OCI-LY7 (cell line): ENCODE measurements around the gene DNAJC5G. TPM values are rescaled to one million over a fixed set of nuclear protein-coding genes. Genes with fewer than 3 reads are reported as not detected.

Experiments
- BruUV-seq: library from RNA; stranded (reverse); fragments of 400-500 nt; replicated peaks from 2 replicates; lab custom pipeline; 2021; lab: Mats Ljungman, UMichigan
- CTCF ChIA-PET: fragments of 300-600 bp; sonication (Branson Sonifier 250); formaldehyde crosslinking; loops from one replicate; lab custom pipeline; 2022; ENCODE audit warnings: antibody characterized with exemption; ENCODE audit not compliant: unreplicated experiment; lab: Charles Lee
- POLR2A ChIA-PET: fragments of 300-600 bp; sonication (Branson Sonifier 250); formaldehyde crosslinking; loops from one replicate; lab custom pipeline; 2022; ENCODE audit warnings: antibody characterized with exemption; lab: Charles Lee
- DNase-seq: peaks from one replicate; pipeline ENCODE4 v3.0.0-alpha.2; 2015; ENCODE audit warnings: low spot score
- H2AFZ ChIP-seq: fragments of 200-600 bp; sonication (generic), shearing (Covaris generic); 2 replicates; pipeline ENCODE4 v1.6.1; 2014; ENCODE audit warnings: mild to moderate bottlenecking, antibody characterized with exemption, low read length, moderate library complexity
- H3K27ac ChIP-seq: fragments of 200-600 bp; sonication (generic); 2 replicates; pipeline ENCODE4 v1.5.1; 2014; ENCODE audit warnings: mixed run types, low read depth, mild to moderate bottlenecking, moderate library complexity, low read length, inconsistent platforms; ENCODE audit not compliant: poor library complexity, severe bottlenecking
- H3K36me3 ChIP-seq: fragments of 200-600 bp; sonication (generic); 2 replicates; pipeline ENCODE4 v1.6.1; 2014; ENCODE audit warnings: mild to moderate bottlenecking, antibody characterized with exemption, low read length, moderate library complexity, mixed read lengths; ENCODE audit not compliant: insufficient read depth
- H3K4me1 ChIP-seq: fragments of 200-600 bp; sonication (generic); 2 replicates; pipeline ENCODE4 v1.5.1; 2014; ENCODE audit warnings: mild to moderate bottlenecking, low read length; ENCODE audit not compliant: insufficient read depth, poor library complexity, severe bottlenecking
- H3K4me2 ChIP-seq: fragments of 200-600 bp; sonication (generic); 2 replicates; pipeline ENCODE4 v1.6.1; 2014; ENCODE audit warnings: mild to moderate bottlenecking, low read length
- H3K4me3 ChIP-seq: fragments of 200-600 bp; sonication (generic); 2 replicates; pipeline ENCODE4 v1.5.1; 2014; ENCODE audit warnings: mild to moderate bottlenecking, low read depth, low read length; ENCODE audit not compliant: poor library complexity, severe bottlenecking
- H3K79me2 ChIP-seq: fragments of 200-600 bp; sonication (generic); 2 replicates; pipeline ENCODE4 v1.6.1; 2016; ENCODE audit warnings: low read depth, mild to moderate bottlenecking, low read length, moderate library complexity, mixed read lengths; ENCODE audit not compliant: insufficient read depth
- H3K9me2 ChIP-seq: fragments of 200-600 bp; sonication (generic); 2 replicates; pipeline ENCODE4 v1.6.1; 2016; ENCODE audit warnings: mild to moderate bottlenecking, low read length, mixed read lengths; ENCODE audit not compliant: insufficient read depth
- H3K9me3 ChIP-seq: fragments of 200-600 bp; sonication (generic); 2 replicates; pipeline ENCODE4 v1.6.1; 2014; ENCODE audit warnings: mild to moderate bottlenecking, mixed run types, low read length, mixed read lengths
- H4K20me1 ChIP-seq: fragments of 200-600 bp; sonication (generic); 2 replicates; pipeline ENCODE4 v1.6.1; 2014; ENCODE audit warnings: mild to moderate bottlenecking, antibody characterized with exemption, low read length, moderate library complexity, mixed read lengths; ENCODE audit not compliant: insufficient read depth
- EZH2phosphoT487 ChIP-seq: fragments of 200-600 bp; sonication (generic); IDR thresholded peaks from 2 replicates; pipeline ENCODE4 v1.6.1; 2018; ENCODE audit warnings: low read depth, borderline replicate concordance, mild to moderate bottlenecking, mixed run types, antibody characterized with exemption, low read length, moderate library complexity, mixed read lengths
- intact Hi-C: fragments of 100-400 bp; cut with micrococcal nuclease; formaldehyde crosslinking; loops from one replicate; pipeline ENCODE4 v1.10.0; 2022; ENCODE audit not compliant: unreplicated experiment
- total RNA-seq, 2 experiments: library from RNA; depleted of rRNA in 1 of 2; stranded (reverse); fragments of >200 nt in 1 of 2; shearing (Covaris generic) in 1 of 2; gene quantifications; 2 replicates each; pipeline ENCODE4 v1.2.3, GENCODE V29; 2014 to 2022
- TF ChIP-seq, protein P1 (sequence below): fragments of 200-600 bp; sonication (generic); conservative IDR thresholded peaks from 2 replicates; pipeline ENCODE4 v1.5.1; 2014; ENCODE audit warnings: mild to moderate bottlenecking, antibody characterized with exemption, low read length, moderate library complexity, mixed read lengths

Gene DNAJC5G
- total RNA-seq, 2 experiments from 2014 or later = 4.7 to 18.2 TPM

DNA sequence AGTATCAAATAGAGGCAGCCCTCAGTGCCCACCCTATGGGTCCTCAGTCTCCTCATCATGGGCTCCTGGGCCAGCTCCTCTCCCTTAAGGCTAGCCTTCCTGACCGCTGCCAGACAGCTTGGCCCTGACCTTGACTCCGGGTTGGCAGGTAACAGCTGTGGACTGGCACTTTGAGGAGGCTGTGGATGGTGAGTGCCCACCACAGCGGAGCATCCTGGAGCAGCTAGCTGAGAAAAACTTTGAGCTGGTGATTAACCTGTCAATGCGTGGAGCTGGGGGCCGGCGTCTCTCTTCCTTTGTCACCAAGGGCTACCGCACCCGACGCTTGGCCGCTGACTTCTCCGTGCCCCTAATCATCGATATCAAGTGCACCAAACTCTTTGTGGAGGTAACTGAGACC is 39.1 kb upstream of the DNAJC5G start:
- TF ChIP-seq, protein P1, sequence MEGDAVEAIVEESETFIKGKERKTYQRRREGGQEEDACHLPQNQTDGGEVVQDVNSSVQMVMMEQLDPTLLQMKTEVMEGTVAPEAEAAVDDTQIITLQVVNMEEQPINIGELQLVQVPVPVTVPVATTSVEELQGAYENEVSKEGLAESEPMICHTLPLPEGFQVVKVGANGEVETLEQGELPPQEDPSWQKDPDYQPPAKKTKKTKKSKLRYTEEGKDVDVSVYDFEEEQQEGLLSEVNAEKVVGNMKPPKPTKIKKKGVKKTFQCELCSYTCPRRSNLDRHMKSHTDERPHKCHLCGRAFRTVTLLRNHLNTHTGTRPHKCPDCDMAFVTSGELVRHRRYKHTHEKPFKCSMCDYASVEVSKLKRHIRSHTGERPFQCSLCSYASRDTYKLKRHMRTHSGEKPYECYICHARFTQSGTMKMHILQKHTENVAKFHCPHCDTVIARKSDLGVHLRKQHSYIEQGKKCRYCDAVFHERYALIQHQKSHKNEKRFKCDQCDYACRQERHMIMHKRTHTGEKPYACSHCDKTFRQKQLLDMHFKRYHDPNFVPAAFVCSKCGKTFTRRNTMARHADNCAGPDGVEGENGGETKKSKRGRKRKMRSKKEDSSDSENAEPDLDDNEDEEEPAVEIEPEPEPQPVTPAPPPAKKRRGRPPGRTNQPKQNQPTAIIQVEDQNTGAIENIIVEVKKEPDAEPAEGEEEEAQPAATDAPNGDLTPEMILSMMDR = no peak
- no peak for TF ChIP-seq EZH2phosphoT487
- H3K9me2 ChIP-seq = no peaks in the 10 kb centered on the region
- no peaks in the 10 kb centered on the region for H3K79me2 ChIP-seq
- no peaks in the 10 kb centered on the region for H3K9me3 ChIP-seq
- no peak overlapping the region for H2AFZ ChIP-seq
- ChIA-PET POLR2A (interaction anchor here (0.6 to 1.0 kb wide), 4 partner anchors 12 to 102 kb away, joined by 3 read pairs; partner anchors contain the start of gene PREB), CTCF (no interaction called here)
- no TSS peak for BruUV-seq
- H3K4me3 ChIP-seq = no peak overlapping the region
- DNase-seq = no peak
- peaks cover 100% of the 10 kb centered on the region for H3K36me3 ChIP-seq
- intact Hi-C loops = no loop called here
- no peak overlapping the region for H3K27ac ChIP-seq
- H4K20me1 ChIP-seq = no peaks in the 10 kb centered on the region
- H3K4me1 ChIP-seq = no peaks in the 10 kb centered on the region
- H3K4me2 ChIP-seq = no peak overlapping the region

DNA sequence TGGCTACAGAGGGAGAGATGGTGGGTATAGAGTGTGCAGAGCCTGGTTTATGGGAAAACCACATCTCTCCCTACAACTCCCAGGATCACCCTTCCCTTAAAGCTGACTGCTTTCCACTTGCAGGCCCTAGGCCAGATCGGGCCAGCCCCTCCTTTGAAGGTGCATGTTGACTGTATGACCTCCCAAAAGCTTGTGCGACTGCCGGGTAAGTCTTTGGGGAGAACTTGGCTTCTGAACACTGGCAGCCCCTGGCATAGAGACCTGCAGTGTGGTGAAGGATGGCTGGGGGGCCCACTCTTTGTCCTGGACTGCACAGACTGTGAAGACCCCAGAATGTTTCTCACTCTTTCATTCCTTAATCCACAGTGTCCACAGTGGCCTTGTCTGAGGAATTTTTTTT is 38.6 kb upstream of the DNAJC5G start:
- ChIA-PET POLR2A (interaction anchor here (0.8 kb wide), 1 partner anchor 17 kb away, joined by 3 read pairs; no protein-coding TSS in a partner anchor), CTCF (no interaction called here)
- no TSS peak for BruUV-seq

DNA sequence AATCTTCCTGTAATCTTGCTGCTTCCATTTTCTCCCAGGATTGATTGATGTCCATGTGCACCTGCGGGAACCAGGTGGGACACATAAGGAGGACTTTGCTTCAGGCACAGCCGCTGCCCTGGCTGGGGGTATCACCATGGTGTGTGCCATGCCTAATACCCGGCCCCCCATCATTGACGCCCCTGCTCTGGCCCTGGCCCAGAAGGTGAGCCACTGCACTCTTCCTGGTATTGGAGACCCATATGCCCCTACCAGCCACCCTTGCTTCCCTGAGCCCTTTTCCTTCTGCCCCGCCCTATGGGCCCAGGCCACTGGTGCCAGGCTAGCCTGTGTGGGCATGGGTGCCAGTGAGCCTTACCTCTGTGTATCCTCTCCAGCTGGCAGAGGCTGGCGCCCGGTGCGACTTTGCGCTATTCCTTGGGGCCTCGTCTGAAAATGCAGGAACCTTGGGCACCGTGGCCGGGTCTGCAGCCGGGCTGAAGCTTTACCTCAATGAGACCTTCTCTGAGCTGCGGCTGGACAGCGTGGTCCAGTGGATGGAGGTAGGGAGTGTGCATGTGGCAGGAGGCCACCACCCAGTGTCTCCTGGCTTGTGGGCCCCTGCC is 37.8 kb upstream of the DNAJC5G start:
- Histone ChIP-seq H3K27ac (no peak overlapping the region), H3K36me3 (peaks cover 100% of the 10 kb centered on the region), H3K79me2 (no peaks in the 10 kb centered on the region), H3K9me2 (no peaks in the 10 kb centered on the region), H4K20me1 (no peaks in the 10 kb centered on the region), H3K4me3 (no peak overlapping the region), H3K4me2 (no peak overlapping the region), H3K4me1 (no peaks in the 10 kb centered on the region), H3K9me3 (no peaks in the 10 kb centered on the region), H2AFZ (no peak overlapping the region)
- CTCF ChIA-PET = no interaction called here
- intact Hi-C loops = no loop called here
- no peak for TF ChIP-seq EZH2phosphoT487
- TF ChIP-seq, protein P1 = no peak
- POLR2A ChIA-PET = no interaction called here
- BruUV-seq = no TSS peak
- DNase-seq = no peak

More for the DNA sequence above, 38.6 kb upstream of the DNAJC5G start:
- Histone ChIP-seq H3K27ac (no peak overlapping the region), H3K4me2 (no peak overlapping the region), H3K9me3 (no peaks in the 10 kb centered on the region), H4K20me1 (no peaks in the 10 kb centered on the region), H2AFZ (no peak overlapping the region), H3K4me3 (no peak overlapping the region), H3K79me2 (no peaks in the 10 kb centered on the region), H3K4me1 (no peaks in the 10 kb centered on the region), H3K36me3 (peaks cover 100% of the 10 kb centered on the region), H3K9me2 (no peaks in the 10 kb centered on the region)
- no peak for DNase-seq
- intact Hi-C loops = no loop called here
- TF ChIP-seq EZH2phosphoT487 = no peak
- TF ChIP-seq, protein P1 = no peak
